HUES48 (cell line): ENCODE data around the gene F2RL1.
A peak's percentile ranks its signal among the peaks of the same experiment; 100 is the strongest.
"Not testable (repeated sequence)": the region's sequence is repeated elsewhere in the genome, so short reads cannot be mapped to it uniquely, and the experiment has no call there.

Source experiments
- H3K27ac ChIP-seq: one replicate; pipeline ENCODE4 v1.7.0; 2013; ENCODE audit warnings: low read depth, low read length, inconsistent platforms
- H3K27me3 ChIP-seq: 2 replicates; pipeline ENCODE4 v1.6.1; 2013; ENCODE audit warnings: mild to moderate bottlenecking, low read length; ENCODE audit not compliant: control insufficient read depth, insufficient read depth
- H3K36me3 ChIP-seq: 2 replicates; pipeline ENCODE4 v1.6.1; 2013; ENCODE audit warnings: low read length; ENCODE audit not compliant: control insufficient read depth, insufficient read depth
- H3K4me1 ChIP-seq: 2 replicates; pipeline ENCODE4 v1.6.1; 2013; ENCODE audit warnings: mild to moderate bottlenecking, low read length; ENCODE audit not compliant: control insufficient read depth, insufficient read depth
- H3K4me3 ChIP-seq: 2 replicates; pipeline ENCODE4 v1.5.1; 2013; ENCODE audit warnings: mild to moderate bottlenecking, low read depth, low read length
- H3K9ac ChIP-seq: 2 replicates; pipeline ENCODE4 v1.6.1; 2013; ENCODE audit warnings: mild to moderate bottlenecking, low read depth, low read length, moderate library complexity
- H3K9me3 ChIP-seq: 2 replicates; pipeline ENCODE4 v1.6.1; 2013; ENCODE audit warnings: low read length; ENCODE audit not compliant: control insufficient read depth, insufficient read depth

Gene F2RL1

GRCh38 chr5:76818844-76819831, at the start of gene F2RL1:
Gene F2RL1, plus strand, starts transcription at chr5:76819030. Its CDS starts 153 bp downstream, at chr5:76819183.
- Histone ChIP-seq H3K9me3 (no peaks in the 10 kb centered on the region), H3K4me3 (peak within 1 kb of the TSS; percentile 89), H3K9ac (peak within 1 kb of the TSS; percentile 61), H3K27me3 (peaks cover 11% of the 10 kb centered on the region; the same call in 1 of the 2 replicates), H3K36me3 (no peaks in the 10 kb centered on the region), H3K27ac (peak within 1 kb of the TSS; percentile 85), H3K4me1 (peaks cover 12% of the 10 kb centered on the region)

- H3K27me3 ChIP-seq, H3K36me3 ChIP-seq, H3K27ac ChIP-seq, H3K9me3 ChIP-seq, H3K9ac ChIP-seq, H3K4me3 ChIP-seq, H3K4me1 ChIP-seq: not testable (repeated sequence)
Measured at GRCh38 chr5:76771041-76771440, 47.8 kb upstream of the F2RL1 start.

GRCh38 chr5:76771705-76772405, 47.0 kb upstream of the F2RL1 start:
- no peak overlapping the region for H3K4me3 ChIP-seq
- H3K27ac ChIP-seq, result no peak overlapping the region
- H3K9ac ChIP-seq, result no peak overlapping the region
- H3K27me3 ChIP-seq, result no peaks in the 10 kb centered on the region
- no peaks in the 10 kb centered on the region for H3K36me3 ChIP-seq
- H3K4me1 ChIP-seq, result no peaks in the 10 kb centered on the region
- H3K9me3 ChIP-seq, result no peaks in the 10 kb centered on the region

- Histone ChIP-seq H3K9me3 (no peaks in the 10 kb centered on the region), H3K36me3 (no peaks in the 10 kb centered on the region), H3K27me3 (no peaks in the 10 kb centered on the region), H3K27ac (no peak overlapping the region), H3K9ac (no peak overlapping the region), H3K4me3 (no peak overlapping the region), H3K4me1 (peaks cover 8% of the 10 kb centered on the region)
Measured at GRCh38 chr5:76775921-76776320, 42.9 kb upstream of the F2RL1 start.

GRCh38 chr5:76776391-76776790, 42.4 kb upstream of the F2RL1 start:
- Histone ChIP-seq H3K36me3 (no peaks in the 10 kb centered on the region), H3K27me3 (no peaks in the 10 kb centered on the region), H3K9me3 (no peaks in the 10 kb centered on the region), H3K27ac (no peak overlapping the region), H3K4me1 (peaks cover 8% of the 10 kb centered on the region), H3K9ac (no peak overlapping the region), H3K4me3 (no peak overlapping the region)

- H3K36me3 ChIP-seq, H3K9me3 ChIP-seq, H3K27ac ChIP-seq, H3K4me3 ChIP-seq, H3K9ac ChIP-seq, H3K27me3 ChIP-seq: not testable (repeated sequence)
- peaks cover 25% of the 10 kb centered on the region for H3K4me1 ChIP-seq
Measured at GRCh38 chr5:76780616-76781015, 38.2 kb upstream of the F2RL1 start.

GRCh38 chr5:76781775-76782174, 37.1 kb upstream of the F2RL1 start:
- H3K27me3 ChIP-seq, result no peaks in the 10 kb centered on the region
- no peaks in the 10 kb centered on the region for H3K36me3 ChIP-seq
- H3K27ac ChIP-seq, result no peak overlapping the region
- H3K9me3 ChIP-seq, result no peaks in the 10 kb centered on the region
- H3K9ac ChIP-seq, result no peak overlapping the region
- no peak overlapping the region for H3K4me3 ChIP-seq
- H3K4me1 ChIP-seq, result peaks cover 25% of the 10 kb centered on the region

- no peaks in the 10 kb centered on the region for H3K9me3 ChIP-seq
- no peak overlapping the region for H3K9ac ChIP-seq
- H3K4me3 ChIP-seq, result no peak overlapping the region
- H3K27me3 ChIP-seq, result no peaks in the 10 kb centered on the region
- no peaks in the 10 kb centered on the region for H3K36me3 ChIP-seq
- H3K4me1 ChIP-seq, result peaks cover 25% of the 10 kb centered on the region
- no peak overlapping the region for H3K27ac ChIP-seq
Measured at GRCh38 chr5:76782444-76782843, 36.4 kb upstream of the F2RL1 start.

- Histone ChIP-seq H3K4me1 (peaks cover 13% of the 10 kb centered on the region), H3K36me3 (no peaks in the 10 kb centered on the region), H3K27ac (peak overlapping the region; percentile 24), H3K27me3 (no peaks in the 10 kb centered on the region), H3K9ac (no peak overlapping the region), H3K4me3 (no peak overlapping the region), H3K9me3 (no peaks in the 10 kb centered on the region; the same call in 1 of the 2 replicates)
Measured at GRCh38 chr5:76787237-76787636, 31.6 kb upstream of the F2RL1 start.

GRCh38 chr5:76788362-76788761, 30.5 kb upstream of the F2RL1 start:
- H3K9ac ChIP-seq, result no peak overlapping the region
- peaks cover 13% of the 10 kb centered on the region for H3K4me1 ChIP-seq
- no peaks in the 10 kb centered on the region for H3K36me3 ChIP-seq
- H3K4me3 ChIP-seq, result no peak overlapping the region
- H3K27me3 ChIP-seq, result no peaks in the 10 kb centered on the region
- H3K9me3 ChIP-seq, result no peaks in the 10 kb centered on the region; the same call in 1 of the 2 replicates
- no peak overlapping the region for H3K27ac ChIP-seq

GRCh38 chr5:76789275-76789674, 29.6 kb upstream of the F2RL1 start:
- not testable (repeated sequence) for H3K36me3 ChIP-seq, H3K27me3 ChIP-seq, H3K9me3 ChIP-seq, H3K4me3 ChIP-seq, H3K9ac ChIP-seq, H3K4me1 ChIP-seq, H3K27ac ChIP-seq
